Measurements from ENCODE around the gene C2orf72. TPM values are rescaled to one million over a fixed set of nuclear protein-coding genes. Genes with fewer than 3 reads are reported as not detected.

C2orf72 gene
- total RNA-seq, 1 experiment from 2014 or later = not detected

DNA sequence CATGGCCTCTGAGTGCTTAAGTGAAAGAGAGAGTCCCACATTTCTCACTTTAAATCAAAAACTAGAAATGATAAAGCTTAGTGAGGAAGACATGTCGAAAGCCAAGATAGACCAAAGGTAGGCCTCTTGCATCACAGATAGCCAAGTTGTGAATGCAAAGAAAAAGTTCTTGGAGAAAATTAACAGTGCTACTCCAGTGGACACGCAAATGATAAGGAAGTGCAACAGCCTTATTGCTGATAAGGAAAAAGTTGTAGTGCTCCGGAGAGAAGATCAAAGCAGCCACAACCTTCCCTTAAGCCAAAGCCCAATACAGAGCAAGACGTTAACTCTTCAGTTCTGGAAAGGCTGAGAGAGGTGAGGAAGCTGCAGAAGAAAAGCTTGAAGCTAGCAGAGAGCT, 51.4 kb downstream of the C2orf72 start:
- H3K27ac ChIP-seq = no peak overlapping the region
- POLR2A ChIA-PET (ENCODE audit: unreplicated experiment) = no interaction called here

GRCh38 chr2:231093933-231094332, 56.6 kb downstream of the C2orf72 start:
- Histone ChIP-seq H3K4me1 (replicated peaks; ENCODE audit: insufficient read depth) (no peaks in the 10 kb centered on the region), H3K36me3 (ENCODE audit: low read depth) (peaks cover 37% of the 10 kb centered on the region), H3K9me2 (ENCODE audit: insufficient read depth) (no peaks in the 10 kb centered on the region), H2AFZ (no peak overlapping the region), H4K20me1 (ENCODE audit: insufficient read depth) (no peaks in the 10 kb centered on the region), H3K9me3 (ENCODE audit: insufficient read depth, low read depth) (peaks cover 4% of the 10 kb centered on the region; the same call in 1 of the 2 replicates), H3K27me3 (ENCODE audit: insufficient read depth, low read depth) (no peaks in the 10 kb centered on the region), H3K27ac (no peak overlapping the region), H3K4me3 (no peak overlapping the region), H3F3A (ENCODE audit: insufficient read depth, low read depth) (no peaks in the 10 kb centered on the region), H3K4me2 (no peak overlapping the region), H3K79me2 (ENCODE audit: low read depth) (no peaks in the 10 kb centered on the region; the same call in 1 of the 2 replicates)
- no TSS peak for BruUV-seq (replicated peaks)
- TF ChIP-seq EZH2 (IDR thresholded peaks at IDR 0.05; ENCODE audit: low read depth) = no peak
- TF ChIP-seq, protein P1, sequence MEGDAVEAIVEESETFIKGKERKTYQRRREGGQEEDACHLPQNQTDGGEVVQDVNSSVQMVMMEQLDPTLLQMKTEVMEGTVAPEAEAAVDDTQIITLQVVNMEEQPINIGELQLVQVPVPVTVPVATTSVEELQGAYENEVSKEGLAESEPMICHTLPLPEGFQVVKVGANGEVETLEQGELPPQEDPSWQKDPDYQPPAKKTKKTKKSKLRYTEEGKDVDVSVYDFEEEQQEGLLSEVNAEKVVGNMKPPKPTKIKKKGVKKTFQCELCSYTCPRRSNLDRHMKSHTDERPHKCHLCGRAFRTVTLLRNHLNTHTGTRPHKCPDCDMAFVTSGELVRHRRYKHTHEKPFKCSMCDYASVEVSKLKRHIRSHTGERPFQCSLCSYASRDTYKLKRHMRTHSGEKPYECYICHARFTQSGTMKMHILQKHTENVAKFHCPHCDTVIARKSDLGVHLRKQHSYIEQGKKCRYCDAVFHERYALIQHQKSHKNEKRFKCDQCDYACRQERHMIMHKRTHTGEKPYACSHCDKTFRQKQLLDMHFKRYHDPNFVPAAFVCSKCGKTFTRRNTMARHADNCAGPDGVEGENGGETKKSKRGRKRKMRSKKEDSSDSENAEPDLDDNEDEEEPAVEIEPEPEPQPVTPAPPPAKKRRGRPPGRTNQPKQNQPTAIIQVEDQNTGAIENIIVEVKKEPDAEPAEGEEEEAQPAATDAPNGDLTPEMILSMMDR (conservative IDR thresholded peaks at IDR 0.05) = no peak
- intact Hi-C loops (cut with micrococcal nuclease; ENCODE audit: unreplicated experiment) = no loop called here
- CTCF ChIA-PET = no interaction called here
- POLR2A ChIA-PET (ENCODE audit: unreplicated experiment) = no interaction called here
- DNase-seq = no peak

More for the DNA sequence above, 51.4 kb downstream of the C2orf72 start:
- no peak for DNase-seq
- peaks cover 47% of the 10 kb centered on the region for H3K36me3 ChIP-seq (ENCODE audit: low read depth)
- TF ChIP-seq, protein P1 (conservative IDR thresholded peaks at IDR 0.05) = no peak
- TF ChIP-seq EZH2 (IDR thresholded peaks at IDR 0.05; ENCODE audit: low read depth) = no peak
- no peak overlapping the region for H3K4me2 ChIP-seq
- no peak overlapping the region for H2AFZ ChIP-seq
- no peaks in the 10 kb centered on the region for H3K79me2 ChIP-seq (ENCODE audit: low read depth)
- H4K20me1 ChIP-seq (ENCODE audit: insufficient read depth) = no peaks in the 10 kb centered on the region; the same call in 1 of the 2 replicates
- no peaks in the 10 kb centered on the region for H3K9me2 ChIP-seq (ENCODE audit: insufficient read depth)
- H3K4me3 ChIP-seq = no peak overlapping the region
- H3K9me3 ChIP-seq (ENCODE audit: insufficient read depth, low read depth) = 0 out of 2 replicates have a peak, but pooled peaks cover 3% of the 10 kb centered on the region
- no peaks in the 10 kb centered on the region for H3F3A ChIP-seq (ENCODE audit: insufficient read depth, low read depth)
- intact Hi-C loops (cut with micrococcal nuclease; ENCODE audit: unreplicated experiment) = no loop called here
- H3K4me1 ChIP-seq (replicated peaks; ENCODE audit: insufficient read depth) = no peaks in the 10 kb centered on the region
- CTCF ChIA-PET = no interaction called here
- no peaks in the 10 kb centered on the region for H3K27me3 ChIP-seq (ENCODE audit: insufficient read depth, low read depth)
- BruUV-seq (replicated peaks) = no TSS peak

DNA sequence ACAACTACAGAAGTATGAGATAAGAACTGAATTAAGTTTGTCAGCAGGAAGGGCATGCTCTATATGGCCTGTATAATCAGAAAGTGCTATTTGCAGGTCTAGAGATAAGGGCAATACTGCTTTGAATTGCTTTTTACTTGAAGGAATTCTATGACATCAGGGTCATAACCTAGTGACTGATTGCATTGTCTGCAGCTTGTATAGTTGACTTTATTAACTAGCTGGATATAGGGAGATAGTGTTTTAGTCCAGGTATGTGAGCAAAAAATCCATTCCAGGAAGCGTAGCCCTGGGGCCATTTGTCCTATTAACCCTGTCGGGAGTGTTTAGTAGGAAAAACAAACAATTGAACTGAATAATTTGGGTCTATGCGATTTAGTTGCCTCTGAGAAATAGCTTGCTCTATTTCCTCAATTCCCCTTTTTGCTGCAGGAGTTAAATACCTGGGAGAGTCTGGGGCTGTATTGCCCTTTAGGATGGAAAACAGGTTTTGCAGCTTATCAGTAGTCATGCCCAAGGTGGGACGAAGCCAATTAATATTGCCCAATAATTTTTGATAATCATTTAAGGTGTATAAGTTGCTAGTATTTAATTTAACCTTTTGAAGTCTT, 57.5 kb downstream of the C2orf72 start:
- DNase-seq = no peak
- H3K4me2 ChIP-seq = no peak overlapping the region
- no TSS peak for BruUV-seq (replicated peaks)
- no peak overlapping the region for H3K27ac ChIP-seq
- no peak overlapping the region for H3K4me3 ChIP-seq
- no peak overlapping the region for H2AFZ ChIP-seq
- no peaks in the 10 kb centered on the region for H3K9me2 ChIP-seq (ENCODE audit: insufficient read depth)
- no peaks in the 10 kb centered on the region; the same call in 1 of the 2 replicates for H3K79me2 ChIP-seq (ENCODE audit: low read depth)
- no peaks in the 10 kb centered on the region for H3K4me1 ChIP-seq (replicated peaks; ENCODE audit: insufficient read depth)
- CTCF ChIA-PET = no interaction called here
- intact Hi-C loops (cut with micrococcal nuclease; ENCODE audit: unreplicated experiment) = no loop called here
- no peaks in the 10 kb centered on the region for H3F3A ChIP-seq (ENCODE audit: insufficient read depth, low read depth)
- H3K27me3 ChIP-seq (ENCODE audit: insufficient read depth, low read depth) = no peaks in the 10 kb centered on the region
- POLR2A ChIA-PET (ENCODE audit: unreplicated experiment) = no interaction called here
- H3K9me3 ChIP-seq (ENCODE audit: insufficient read depth, low read depth) = peaks cover 10% of the 10 kb centered on the region
- peaks cover 41% of the 10 kb centered on the region for H3K36me3 ChIP-seq (ENCODE audit: low read depth)
- TF ChIP-seq, protein P1 (conservative IDR thresholded peaks at IDR 0.05) = no peak
- no peak for TF ChIP-seq EZH2 (IDR thresholded peaks at IDR 0.05; ENCODE audit: low read depth)
- no peaks in the 10 kb centered on the region for H4K20me1 ChIP-seq (ENCODE audit: insufficient read depth)

Other genes with a start within 250 kb of the C2orf72 start
- gene ITM2C, start 172.6 kb upstream of the C2orf72 start, total RNA-seq (2021) = 76.0 and 96.4 TPM in 2 replicates
- not detected in 2 replicates for gene GPR55, start 112.3 kb upstream of the C2orf72 start, total RNA-seq (2021)
- gene SPATA3, start 41.4 kb upstream of the C2orf72 start, total RNA-seq (2021) = not detected in 2 replicates
- 80.6 and 119 TPM in 2 replicates for gene PSMD1, start 19.3 kb downstream of the C2orf72 start, total RNA-seq (2021)
- not detected in 2 replicates for gene HTR2B, start 87.5 kb downstream of the C2orf72 start, total RNA-seq (2021)
- gene ARMC9, start 161.1 kb downstream of the C2orf72 start, total RNA-seq (2021) = 23.4 and 29.7 TPM in 2 replicates

Measured in PC-9 (cell line).